HEK293 (cell line): ENCODE results near the gene KMT2D.
A peak's percentile ranks its signal among the peaks of the same experiment; 100 is the strongest.

ENCODE experiments used
- CTCF ChIA-PET: fragments of 350-600 bp; formaldehyde crosslinking; extraction: SDS; loops from one replicate; lab custom pipeline; 2021; ENCODE audit warnings: antibody characterized with exemption; lab: Yijun Ruan, JAX
- POLR2A ChIA-PET: fragments of 300-600 bp; formaldehyde crosslinking; extraction: SDS; loops from one replicate; lab custom pipeline; 2020; ENCODE audit warnings: antibody characterized with exemption, inconsistent platforms; lab: Yijun Ruan, JAX
- H3K27ac ChIP-seq: fragments of 200-500 bp; sonication (Bioruptor generic); 2 replicates; pipeline ENCODE4 v1.5.1; 2014; ENCODE audit warnings: low read depth, low read length, control low read depth, inconsistent platforms; ENCODE audit errors: extremely low read depth
- H3K36me3 ChIP-seq, 2 experiments: fragments of 200-500 bp in 1 of 2; sonication (Bioruptor generic) in 1 of 2; 1 replicate in 1 of 2; 2 replicates in 1 of 2; pipeline ENCODE4 v1.5.1; 2014 to 2017; ENCODE audit warnings: inconsistent platforms in 2 of 2, low read length in 2 of 2; ENCODE audit not compliant: control insufficient read depth in 2 of 2, insufficient read depth in 1 of 2
- H3K4me1 ChIP-seq: fragments of 200-500 bp; sonication (Bioruptor generic); 2 replicates; pipeline ENCODE4 v1.5.1; 2014; ENCODE audit warnings: mild to moderate bottlenecking, low read length, inconsistent platforms; ENCODE audit not compliant: control insufficient read depth, insufficient read depth
- H3K4me3 ChIP-seq: 2 replicates; pipeline ENCODE4 v1.5.1; 2011; ENCODE audit warnings: low read depth, mild to moderate bottlenecking, control low read depth, low read length, moderate library complexity
- H3K9me3 ChIP-seq: fragments of 200-500 bp; sonication (Bioruptor generic); 2 replicates; pipeline ENCODE4 v1.5.1; 2014; ENCODE audit warnings: low read depth, low read length, inconsistent platforms; ENCODE audit not compliant: control insufficient read depth, insufficient read depth
- HIC1 ChIP-seq: fragments of 450-650 bp; formaldehyde crosslinking; IDR thresholded peaks from 2 replicates; pipeline ENCODE4 v1.5.1; 2016; ENCODE audit warnings: missing biosample characterization, missing genetic modification characterization
- KLF8 ChIP-seq: fragments of 450-650 bp; formaldehyde crosslinking; IDR thresholded peaks from 2 replicates; pipeline ENCODE4 v1.5.1; 2016; ENCODE audit warnings: missing biosample characterization, missing genetic modification characterization
- KLF9 ChIP-seq: fragments of 450-650 bp; formaldehyde crosslinking; IDR thresholded peaks from 2 replicates; pipeline ENCODE4 v1.5.1; 2016; ENCODE audit warnings: missing biosample characterization, missing genetic modification characterization, low read depth
- OVOL3 ChIP-seq: fragments of 450-650 bp; formaldehyde crosslinking; IDR thresholded peaks from 2 replicates; pipeline ENCODE4 v1.5.1; 2016; ENCODE audit warnings: missing biosample characterization, missing genetic modification characterization
- RBAK ChIP-seq: fragments of 450-650 bp; formaldehyde crosslinking; IDR thresholded peaks from 2 replicates; pipeline ENCODE4 v1.5.1; 2016; ENCODE audit warnings: missing biosample characterization, missing genetic modification characterization
- ZBTB21 ChIP-seq: fragments of 450-650 bp; formaldehyde crosslinking; IDR thresholded peaks from 2 replicates; pipeline ENCODE4 v1.5.1; 2017; ENCODE audit warnings: missing biosample characterization, missing genetic modification characterization
- ZNF114 ChIP-seq: fragments of 450-650 bp; formaldehyde crosslinking; IDR thresholded peaks from 2 replicates; pipeline ENCODE4 v1.5.0; 2017; ENCODE audit warnings: missing biosample characterization, missing genetic modification characterization
- ZNF223 ChIP-seq: fragments of 450-650 bp; formaldehyde crosslinking; IDR thresholded peaks from 2 replicates; pipeline ENCODE4 v1.5.1; 2016; ENCODE audit warnings: missing biosample characterization, missing genetic modification characterization
- ZNF26 ChIP-seq: fragments of 450-650 bp; formaldehyde crosslinking; IDR thresholded peaks from 2 replicates; pipeline ENCODE4 v1.5.1; 2016; ENCODE audit warnings: missing biosample characterization, missing genetic modification characterization
- ZNF266 ChIP-seq: fragments of 450-650 bp; formaldehyde crosslinking; IDR thresholded peaks from 2 replicates; pipeline ENCODE4 v1.5.1; 2016; ENCODE audit warnings: missing biosample characterization, missing genetic modification characterization, low read depth
- ZNF280D ChIP-seq: fragments of 450-650 bp; formaldehyde crosslinking; IDR thresholded peaks from 2 replicates; pipeline ENCODE4 v1.5.1; 2016; ENCODE audit warnings: missing biosample characterization, missing genetic modification characterization
- ZNF335 ChIP-seq: fragments of 450-650 bp; formaldehyde crosslinking; conservative IDR thresholded peaks from 2 replicates; pipeline ENCODE4 v1.5.1; 2016; ENCODE audit warnings: missing biosample characterization, missing genetic modification characterization
- ZNF423 ChIP-seq: fragments of 450-650 bp; formaldehyde crosslinking; IDR thresholded peaks from 2 replicates; pipeline ENCODE4 v1.5.1; 2016; ENCODE audit warnings: missing biosample characterization, missing genetic modification characterization
- ZNF488 ChIP-seq: fragments of 450-650 bp; formaldehyde crosslinking; IDR thresholded peaks from 2 replicates; pipeline ENCODE4 v1.5.1; 2016; ENCODE audit warnings: missing biosample characterization, missing genetic modification characterization
- ZNF510 ChIP-seq: fragments of 450-650 bp; formaldehyde crosslinking; IDR thresholded peaks from 2 replicates; pipeline ENCODE4 v1.5.1; 2018; ENCODE audit warnings: mild to moderate bottlenecking, missing genetic modification characterization, missing biosample characterization; ENCODE audit not compliant: insufficient replicate concordance
- ZNF518A ChIP-seq: fragments of 450-650 bp; formaldehyde crosslinking; conservative IDR thresholded peaks from 2 replicates; pipeline ENCODE4 v1.5.1; 2016; ENCODE audit warnings: low read depth, missing biosample characterization, missing genetic modification characterization
- ZNF571 ChIP-seq: fragments of 450-650 bp; formaldehyde crosslinking; IDR thresholded peaks from 2 replicates; pipeline ENCODE4 v1.5.0; 2017; ENCODE audit warnings: missing biosample characterization, missing genetic modification characterization
- ZNF654 ChIP-seq: fragments of 450-650 bp; formaldehyde crosslinking; IDR thresholded peaks from 2 replicates; pipeline ENCODE4 v1.5.1; 2016; ENCODE audit warnings: low read depth, missing biosample characterization, missing genetic modification characterization
- ZNF792 ChIP-seq: fragments of 450-650 bp; formaldehyde crosslinking; IDR thresholded peaks from 2 replicates; pipeline ENCODE4 v1.5.1; 2016; ENCODE audit warnings: missing biosample characterization, missing genetic modification characterization
- ZSCAN30 ChIP-seq: fragments of 450-650 bp; IDR thresholded peaks from 2 replicates; pipeline ENCODE4 v1.5.1; 2018; ENCODE audit warnings: missing biosample characterization, mild to moderate bottlenecking, missing genetic modification characterization, moderate library complexity

The KMT2D gene

GRCh38 chr12:49092086-49092815 lies 31.7 kb upstream of the KMT2D start (continued):
- TF ChIP-seq ZSCAN30 (tag by site-specific recombination) (no peak), ZNF114 (tag by site-specific recombination) (no peak), ZNF266 (tag by site-specific recombination) (no peak), ZNF510 (no peak), ZNF571 (tag by site-specific recombination) (no peak), ZNF518A (tag by site-specific recombination) (no peak), RBAK (tag by site-specific recombination) (no peak), ZBTB21 (no peak), ZNF26 (no peak), ZNF488 (tag by site-specific recombination) (no peak), ZNF423 (tag by site-specific recombination) (no peak), OVOL3 (tag by site-specific recombination) (peak; percentile 74; the same call in 1 of the 2 replicates), ZNF792 (tag by site-specific recombination) (no peak), ZNF223 (tag by site-specific recombination) (no peak), ZNF654 (peak; percentile 47), KLF9 (tag by site-specific recombination) (no peak), ZNF280D (no peak)

- peaks cover 3 to 14% of the 10 kb centered on the region in 2 experiments; a peak in 1 of 3 replicates for H3K36me3 ChIP-seq
- TF ChIP-seq KLF8 (tag by site-specific recombination) (no peak), HIC1 (tag by site-specific recombination) (peak; percentile 32; the same call in 1 of the 2 replicates), ZNF335 (tag by site-specific recombination) (peak; percentile 56)
- TF ChIP-seq, all 188 proteins: peak for 2
- Histone ChIP-seq H3K9me3 (no peaks in the 10 kb centered on the region), H3K27ac (no peak overlapping the region), H3K4me1 (no peaks in the 10 kb centered on the region), H3K4me3 (peak overlapping the region; percentile 26)
- CTCF ChIA-PET: interaction anchor here (0.6 to 5.0 kb wide), 21 partner anchors 9 to 103 kb away, joined by 3 to 74 read pairs (median 5); partner anchors contain the start of genes LMBR1L and RHEBL1
- POLR2A ChIA-PET: interaction anchor here (0.7 to 4.8 kb wide), 6 partner anchors 22 to 39 kb away, joined by 3 to 28 read pairs (median 6); partner anchors contain the start of genes RHEBL1 and TUBA1B
Measured at GRCh38 chr12:49091836-49092085, 31.2 kb upstream of the KMT2D start.
